NCI-H1105 treated with DMSO at 0.1 percent for 48 hours (cell line): Measurements from ENCODE around the gene PPP2R5E.
"Not testable (repeated sequence)": the region's sequence is repeated elsewhere in the genome, so short reads cannot be mapped to it uniquely, and the experiment has no call there.

ENCODE experiments used
- DNase-seq: peaks from one replicate; lab custom pipeline; 2025; lab: John Stamatoyannopoulos, UW

PPP2R5E gene

DNA sequence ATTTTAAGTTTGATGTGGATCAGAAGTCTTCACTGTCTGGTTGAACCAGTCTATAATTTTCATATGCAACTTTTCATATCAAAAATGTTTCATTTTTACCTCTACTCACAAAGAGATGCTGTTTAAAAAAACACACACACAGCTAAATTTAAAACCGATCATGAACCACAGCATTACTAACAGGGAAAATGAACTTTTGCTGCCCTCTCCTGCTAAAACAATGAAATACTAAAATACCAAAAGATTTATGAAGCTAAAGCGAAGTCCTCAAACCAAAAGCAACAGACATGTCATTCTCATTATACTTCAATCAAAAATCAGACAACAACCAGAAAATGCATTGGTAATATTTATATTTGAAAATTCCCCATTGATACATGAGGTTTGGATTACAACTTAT, 171.6 kb downstream of the PPP2R5E start:
- not testable (repeated sequence) for DNase-seq

DNA sequence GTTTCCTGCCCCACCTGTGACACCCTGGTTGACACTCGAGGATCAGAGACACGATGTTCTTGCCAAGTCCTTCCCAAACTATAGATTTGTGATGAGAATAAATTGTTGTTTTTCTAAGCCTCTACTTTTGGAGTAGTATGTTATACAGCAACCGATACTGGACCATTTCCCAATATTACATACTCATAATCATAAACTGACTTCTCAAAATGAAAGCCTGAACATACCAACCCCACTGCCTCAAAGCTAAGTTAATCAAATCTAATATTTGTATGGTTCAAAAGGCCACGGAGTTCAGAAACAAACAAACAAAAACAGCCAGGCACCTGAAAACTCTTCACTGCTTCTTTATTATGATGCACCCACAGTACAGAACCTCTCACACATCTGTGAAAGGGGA, 172.1 kb downstream of the PPP2R5E start:
- no peak for DNase-seq

DNA sequence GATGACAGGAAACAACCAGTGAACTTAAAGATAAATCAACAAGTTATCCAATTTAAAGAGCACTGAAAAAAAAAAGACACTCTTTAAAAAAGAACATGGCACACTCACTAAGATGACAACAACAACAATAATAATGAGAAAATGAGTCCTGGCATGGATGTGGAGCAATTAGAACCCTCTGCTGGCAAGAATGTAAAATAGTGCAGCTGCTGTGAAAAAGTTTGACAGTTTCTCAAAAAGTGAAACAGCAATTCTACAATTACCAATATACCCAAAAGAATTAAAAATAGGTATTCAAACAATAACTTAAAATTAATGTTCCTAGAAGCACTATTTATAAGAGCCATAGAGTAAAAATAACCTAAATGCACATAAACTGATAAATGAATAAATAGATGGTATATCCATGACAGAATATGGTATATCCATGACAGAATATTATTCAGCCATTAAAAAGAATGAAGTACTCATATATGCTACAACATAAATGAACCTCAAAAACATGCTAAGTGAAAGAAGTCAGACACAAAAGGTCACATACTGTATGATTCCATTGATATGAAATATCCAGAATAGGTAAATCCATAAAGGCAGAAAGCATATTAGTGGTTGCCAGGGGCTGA, 175.3 kb downstream of the PPP2R5E start:
- DNase-seq: no peak

DNA sequence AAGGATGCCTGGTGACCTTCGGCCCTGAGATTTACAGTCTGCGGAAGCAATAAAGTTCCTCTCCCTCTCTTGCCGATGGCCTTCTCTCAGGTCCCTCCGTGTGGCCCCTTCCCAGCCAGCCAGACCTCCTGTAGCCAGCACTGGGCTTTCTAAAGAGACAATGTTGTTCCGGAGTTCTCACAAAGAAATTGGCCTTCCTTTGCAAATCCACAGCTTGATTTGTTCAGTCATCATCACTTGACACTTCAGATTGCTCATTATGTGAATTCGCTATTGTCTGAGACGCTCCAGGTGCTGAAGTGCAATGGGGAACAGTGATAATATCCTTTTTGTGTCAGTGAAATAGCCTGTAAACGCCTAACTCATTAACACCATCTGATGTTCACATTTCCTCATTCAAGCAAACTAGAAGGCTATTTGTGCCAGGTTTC, 180.8 kb downstream of the PPP2R5E start:
- no peak for DNase-seq

DNA sequence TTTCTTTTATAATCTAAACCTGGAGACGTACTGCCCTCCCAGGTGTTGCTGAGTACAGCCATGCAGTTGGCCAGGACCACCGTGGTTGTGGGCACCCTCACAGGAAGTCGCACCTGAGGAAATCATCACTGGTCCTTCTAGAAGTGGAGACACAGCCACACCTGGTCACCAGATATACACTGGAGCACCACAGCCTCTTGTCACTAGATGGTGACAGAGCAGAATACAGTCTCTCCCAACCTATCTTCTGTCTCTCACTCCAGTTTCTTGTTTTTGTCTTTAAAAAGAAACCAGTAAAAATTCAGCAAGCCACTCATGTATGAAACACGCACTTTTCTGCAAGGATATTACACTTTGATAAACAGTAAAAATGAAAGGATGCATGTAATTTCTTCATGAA, 181.4 kb downstream of the PPP2R5E start:
- no peak for DNase-seq

DNA sequence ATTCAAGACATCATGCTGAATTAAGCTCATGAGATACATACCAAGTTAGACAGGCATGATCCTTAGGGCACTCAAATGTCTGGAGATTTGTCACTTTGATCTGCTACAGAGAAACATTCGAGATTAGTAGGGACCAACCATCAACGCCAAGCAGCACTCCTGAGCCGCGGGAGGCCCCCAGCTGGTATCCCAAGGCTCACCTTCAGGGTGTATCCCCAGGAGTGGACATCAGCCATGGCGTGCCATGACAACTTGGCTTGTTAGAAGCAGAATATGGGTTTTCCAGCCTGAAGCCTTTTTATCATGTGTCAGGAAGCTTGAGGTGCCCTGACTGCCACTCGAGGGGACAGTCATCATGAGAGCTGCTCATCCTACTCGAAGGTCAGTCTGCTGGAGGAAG, 185.3 kb downstream of the PPP2R5E start:
- DNase-seq: no peak

DNA sequence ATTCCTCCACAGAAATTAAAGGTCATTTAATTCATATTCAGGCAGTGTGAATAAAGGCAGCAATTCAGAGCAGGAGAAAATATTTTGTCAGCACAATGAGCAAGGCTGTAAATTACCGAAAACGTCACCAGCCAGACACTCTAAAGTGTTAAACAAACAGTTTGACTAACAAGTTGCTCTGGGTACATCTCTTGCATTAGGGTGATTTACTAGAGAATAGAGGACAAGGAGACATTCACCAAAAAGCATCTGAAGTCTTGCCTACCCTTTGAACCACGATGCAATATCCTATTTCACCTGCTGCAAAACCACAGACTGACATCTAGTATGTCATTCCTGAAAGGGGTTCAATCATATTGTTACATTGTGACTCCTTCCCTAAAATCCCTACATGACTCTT, 197.4 kb downstream of the PPP2R5E start:
- DNase-seq: peak; percentile 32

DNA sequence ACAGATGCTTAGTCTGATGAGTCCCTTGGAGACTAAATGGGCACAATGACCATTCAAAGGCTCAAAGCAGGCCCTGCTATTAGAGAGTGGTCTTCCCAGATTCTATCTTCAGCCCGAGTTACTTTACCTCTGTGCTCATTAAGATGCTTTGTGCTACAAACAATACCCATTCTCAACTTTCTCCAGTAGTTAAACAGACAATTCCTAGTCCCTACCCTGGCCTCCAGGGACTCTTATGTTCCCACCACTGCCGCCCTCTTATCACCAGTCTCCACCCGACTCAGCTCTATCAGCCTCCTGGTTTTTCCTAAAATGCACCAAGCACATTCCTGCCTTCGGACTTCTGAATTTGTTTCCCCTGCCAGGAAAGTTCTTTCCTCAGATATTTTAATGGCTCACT, 198.8 kb downstream of the PPP2R5E start:
- no peak for DNase-seq

DNA sequence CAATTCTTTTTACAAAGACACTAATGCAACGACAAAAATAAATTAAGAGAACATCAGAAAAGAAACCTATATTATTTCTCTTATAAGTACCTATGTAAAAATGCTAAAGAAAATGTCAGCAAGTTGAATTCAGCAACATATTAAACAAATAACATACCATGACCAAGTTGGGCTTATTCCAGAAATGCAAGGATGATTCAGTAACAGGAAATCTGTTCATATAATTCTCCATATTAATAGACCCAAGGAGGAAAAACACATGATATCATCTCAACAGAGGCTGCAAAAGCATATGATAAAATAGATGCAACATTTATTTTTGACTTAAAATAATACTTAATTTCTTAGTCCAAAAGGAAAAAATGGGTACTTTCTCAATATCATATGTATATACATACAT, 199.3 kb downstream of the PPP2R5E start:
- DNase-seq: no peak

DNA sequence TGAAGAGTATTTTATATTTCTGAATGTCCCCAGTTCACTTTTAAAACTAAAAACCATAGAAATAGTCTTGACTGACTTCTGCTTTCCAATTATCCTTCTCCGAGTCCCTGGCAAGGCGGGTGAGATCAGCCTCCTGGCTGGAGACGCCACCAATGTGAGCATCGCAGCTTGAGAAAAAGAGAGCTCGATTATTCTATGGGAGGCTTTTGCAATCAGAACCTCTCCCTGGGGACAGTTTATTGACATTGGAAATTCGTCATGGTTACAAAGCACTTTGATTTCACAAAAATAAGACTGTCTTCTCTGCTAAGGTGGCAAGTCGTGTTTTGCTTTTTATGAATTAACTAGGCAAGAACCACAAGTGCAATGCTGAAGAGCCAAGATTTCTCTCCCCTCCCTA, 200.8 kb downstream of the PPP2R5E start:
- no peak for DNase-seq

DNA sequence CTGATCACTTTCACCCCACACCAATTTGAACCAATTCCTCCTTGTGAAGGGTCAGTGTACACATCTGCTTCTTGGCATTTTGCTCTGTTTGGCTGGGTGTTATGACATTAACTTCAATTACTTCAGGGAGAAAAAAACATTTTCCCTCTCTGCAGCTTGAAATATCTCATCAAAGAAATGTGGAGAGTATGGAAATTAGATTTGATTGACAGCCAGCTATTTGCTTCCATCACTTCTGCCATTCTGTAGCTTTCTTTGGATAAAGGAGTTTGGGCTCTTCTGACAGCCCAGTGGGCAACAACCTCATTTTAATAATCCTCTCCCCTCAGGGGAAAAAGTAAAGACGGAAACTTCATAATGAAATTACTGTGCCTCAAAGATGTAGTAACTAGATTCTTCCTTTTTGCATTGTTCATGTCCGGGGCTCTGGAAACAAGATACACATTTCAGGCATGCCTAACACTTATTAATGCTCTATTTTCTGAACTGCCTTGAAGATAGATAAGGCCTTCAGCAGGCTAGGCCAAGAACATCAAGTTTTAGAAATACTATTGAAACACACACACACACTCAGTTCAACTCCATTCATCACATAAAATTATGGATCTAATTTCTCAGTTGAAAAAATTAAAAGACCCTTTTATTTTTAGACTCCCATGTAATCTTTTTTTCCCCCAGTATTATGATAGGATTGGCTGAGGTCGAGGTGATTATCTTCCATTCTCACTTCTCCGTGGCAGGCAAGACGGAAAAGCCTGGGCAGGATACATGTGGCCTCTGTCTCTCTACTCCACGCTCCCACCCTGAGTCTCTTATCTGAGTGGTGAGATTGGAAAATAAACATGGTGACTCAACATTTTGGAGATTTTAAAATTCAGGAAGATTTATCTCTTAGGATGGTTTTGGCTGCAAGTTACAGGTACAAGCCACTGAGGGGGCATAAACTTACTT, 214.1 kb downstream of the PPP2R5E start:
- DNase-seq: no peak

DNA sequence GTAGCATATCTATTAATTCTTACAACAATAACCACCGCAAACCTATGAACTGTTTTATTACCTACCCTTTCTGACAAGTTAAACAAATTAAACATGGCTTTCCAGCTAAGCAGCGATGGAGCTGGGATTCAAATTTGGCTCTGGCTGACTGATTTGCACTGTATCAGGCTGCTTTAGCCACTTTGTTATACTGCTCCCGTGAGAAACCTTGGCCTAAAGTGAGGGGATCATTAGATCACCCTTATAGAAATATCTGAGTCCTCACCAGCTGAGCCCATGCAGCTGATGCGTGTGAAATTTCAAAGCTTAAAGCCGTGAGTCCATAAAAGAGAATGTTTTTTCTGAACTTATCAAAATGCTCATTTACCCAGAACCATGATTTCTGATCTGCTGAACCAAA, 216.3 kb downstream of the PPP2R5E start:
- DNase-seq: no peak

DNA sequence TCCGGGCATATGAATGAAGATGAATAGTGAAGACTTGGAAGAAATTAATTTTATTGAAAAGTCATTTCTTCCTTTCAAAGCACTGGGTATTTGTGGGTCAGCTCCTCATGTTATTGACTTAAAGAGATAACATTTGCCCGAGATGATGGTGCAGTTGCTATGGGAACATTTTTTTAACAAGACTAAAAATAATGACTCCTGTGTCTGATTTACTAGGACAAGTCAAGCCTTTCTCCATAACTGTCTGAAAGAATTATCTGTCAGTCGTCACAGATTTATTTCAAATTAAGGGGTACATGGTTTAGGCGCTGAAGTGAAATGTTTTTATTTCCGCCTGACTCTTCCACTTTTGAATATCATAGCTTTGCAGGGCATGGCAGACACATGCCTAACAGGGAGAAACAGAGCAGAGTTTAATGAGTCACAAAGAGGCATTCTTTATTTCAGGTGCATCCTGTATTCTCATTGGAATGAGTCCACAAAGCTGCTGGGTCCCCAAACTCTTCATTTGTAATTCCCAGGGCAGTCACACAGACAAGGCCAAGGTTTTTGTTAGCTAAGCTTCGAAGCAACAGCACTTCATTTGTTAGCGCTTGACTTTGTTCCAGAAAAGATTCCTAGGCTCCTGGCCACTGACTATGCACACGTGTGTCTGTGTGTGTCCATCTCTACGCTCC, 220.1 kb downstream of the PPP2R5E start:
- DNase-seq: no peak

DNA sequence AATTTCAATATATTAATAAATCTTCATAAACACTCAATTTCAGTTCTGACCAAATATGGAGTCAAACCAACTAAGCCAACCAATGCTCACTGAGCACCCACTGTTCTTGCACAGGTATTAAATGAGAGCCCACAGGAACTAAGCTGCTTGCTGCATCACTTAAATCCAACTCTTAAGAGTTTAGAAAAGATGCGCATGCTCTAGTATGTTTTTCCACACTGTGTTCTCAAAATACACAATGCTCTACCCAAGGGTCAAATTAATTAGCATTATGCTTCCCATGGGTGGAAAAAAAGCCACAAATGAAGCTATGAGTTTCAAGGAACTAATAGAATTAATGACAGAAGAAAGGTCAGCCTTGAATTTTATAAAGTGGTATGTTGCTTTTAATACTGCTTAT, 220.7 kb downstream of the PPP2R5E start:
- DNase-seq: no peak
